NCI-H345 (cell line): ENCODE results near the gene ARMC7.
A peak's percentile ranks its signal among the peaks of the same experiment; 100 is the strongest.
"Not testable (repeated sequence)": the region's sequence is repeated elsewhere in the genome, so short reads cannot be mapped to it uniquely, and the experiment has no call there.

Source experiments
- DNase-seq: peaks from one replicate; lab custom pipeline; 2025; lab: John Stamatoyannopoulos, UW

Gene ARMC7

DNA sequence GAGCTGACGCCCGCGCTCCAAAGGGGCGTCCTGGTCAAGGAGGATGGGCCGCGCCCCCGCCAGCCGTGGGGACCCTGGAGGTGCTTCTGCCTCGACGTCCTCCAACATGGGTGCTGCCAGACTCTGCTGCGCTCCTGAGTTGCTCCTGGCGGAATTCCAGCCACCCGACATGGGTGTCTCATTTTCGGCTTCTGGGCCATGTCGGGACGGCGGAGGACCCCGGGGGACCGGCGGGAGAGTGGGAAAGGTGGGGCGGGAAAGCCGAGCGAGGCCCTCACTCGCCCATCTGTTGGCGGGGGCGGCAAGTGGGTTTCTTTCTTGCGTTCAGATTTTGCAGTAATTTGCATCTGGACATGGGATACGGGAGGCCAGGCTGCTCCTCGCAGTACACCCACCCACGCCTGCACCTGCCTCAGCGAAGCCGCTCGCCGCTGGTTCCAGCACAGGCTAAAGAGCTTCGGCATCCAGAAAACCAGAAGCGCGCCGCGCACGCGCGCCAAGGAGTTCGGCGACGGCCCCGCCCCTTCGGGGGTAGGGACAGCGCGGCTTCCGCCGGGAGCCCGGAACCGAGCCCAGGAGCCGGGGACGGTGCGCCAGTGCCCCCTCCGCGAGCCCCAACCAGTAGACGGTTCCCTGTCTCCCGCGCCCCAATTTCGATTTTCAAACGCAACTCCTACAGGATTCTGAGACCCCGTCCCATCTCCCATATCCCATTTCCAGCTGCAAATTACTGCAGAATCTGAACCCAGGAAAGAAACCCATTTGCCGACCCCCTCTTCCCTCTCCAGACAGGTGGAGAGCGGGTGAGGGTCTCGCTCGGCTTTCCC lies at the start of gene ARMC7:
TSS of gene ARMC7 (plus strand) at position 563 of the 827 bp plus-strand sequence. CDS start 320 bp downstream, outside the sequence.
- peak; percentile 92 for DNase-seq

DNA sequence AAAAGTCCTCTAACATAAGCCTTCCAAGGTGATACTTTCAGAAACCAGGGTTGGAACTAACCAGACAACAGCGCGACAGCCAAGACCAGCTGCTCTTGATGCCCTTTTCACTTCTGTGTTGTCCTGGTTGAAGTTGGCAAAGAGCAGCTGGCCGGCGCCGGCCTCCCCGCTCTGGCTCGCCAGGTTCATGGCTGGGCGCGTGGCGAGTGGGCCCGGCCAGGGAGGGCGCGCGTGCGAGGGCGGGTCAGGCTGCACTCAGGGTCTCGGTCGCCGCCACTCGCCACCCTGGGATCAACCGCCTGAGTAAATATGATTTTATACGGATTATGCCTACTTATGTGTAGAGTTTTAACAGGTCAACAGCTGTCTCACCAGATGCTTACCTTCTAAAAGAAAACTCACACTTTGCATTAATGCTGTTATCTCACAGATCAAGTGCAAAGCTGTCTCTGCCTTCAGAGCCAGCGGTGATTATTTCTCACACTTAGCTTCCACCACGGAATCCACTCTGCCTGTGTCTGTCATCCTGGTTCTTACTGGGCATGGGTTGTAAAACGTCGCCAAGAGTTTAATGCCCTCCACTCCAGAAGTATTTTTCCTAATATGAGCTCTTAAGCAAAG lies 49.2 kb upstream of the ARMC7 start:
- no peak for DNase-seq

DNA sequence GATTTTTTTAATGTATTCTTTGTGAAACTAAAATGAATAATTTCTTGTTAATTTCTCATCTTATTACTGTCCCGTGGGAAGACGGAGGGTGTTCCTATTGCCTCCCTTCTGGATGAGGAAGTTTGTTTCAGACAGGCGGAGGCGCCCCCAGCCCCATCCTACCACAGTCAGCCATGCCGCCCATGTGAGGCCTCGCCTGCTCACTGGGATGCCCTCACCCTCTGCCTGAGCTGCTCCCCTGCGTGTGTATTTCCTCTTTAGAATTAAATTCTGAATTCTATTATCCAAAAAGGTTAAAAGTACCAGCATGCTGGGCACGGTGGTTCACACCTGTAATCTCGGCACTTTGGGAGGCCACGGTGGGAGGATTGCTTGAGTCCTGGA lies 48.7 kb upstream of the ARMC7 start:
- no peak for DNase-seq

DNA sequence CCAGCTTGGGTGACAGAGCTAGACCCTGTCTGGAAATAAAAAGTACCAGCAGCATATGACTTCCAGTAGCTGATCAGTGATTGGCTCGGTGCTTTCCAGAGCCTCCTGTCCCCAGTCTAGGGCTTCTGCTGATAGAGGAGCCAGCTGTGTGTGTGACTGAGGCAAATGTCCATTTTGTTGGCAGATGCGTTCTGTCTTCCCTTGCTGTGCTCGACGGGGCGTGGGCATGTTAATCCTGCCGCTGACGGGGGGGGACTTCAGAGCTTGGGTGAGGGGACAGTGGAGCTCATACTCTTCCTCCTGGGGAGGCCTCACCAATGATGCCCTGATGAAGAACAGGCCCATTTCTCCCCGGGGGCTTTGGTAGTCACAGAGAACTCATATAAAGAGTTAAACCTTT lies 48.2 kb upstream of the ARMC7 start:
- DNase-seq = no peak

- DNase-seq = no peak
These were observed 46.6 kb upstream of the ARMC7 start for GRCh38 chr17:75063201-75063600.

GRCh38 chr17:75063626-75064025 lies 46.1 kb upstream of the ARMC7 start:
- DNase-seq = no peak

GRCh38 chr17:75064040-75064439 lies 45.7 kb upstream of the ARMC7 start:
- no peak for DNase-seq

GRCh38 chr17:75064460-75064859 lies 45.3 kb upstream of the ARMC7 start:
- DNase-seq = no peak

GRCh38 chr17:75064867-75065561 lies 44.8 kb upstream of the ARMC7 start:
- no peak for DNase-seq

- DNase-seq = no peak
These were observed 44.1 kb upstream of the ARMC7 start for GRCh38 chr17:75065562-75066151.

- no peak for DNase-seq
These were observed 41.9 kb upstream of the ARMC7 start for GRCh38 chr17:75067856-75068255.

GRCh38 chr17:75068750-75069149 lies 41.0 kb upstream of the ARMC7 start:
- no peak for DNase-seq

DNA sequence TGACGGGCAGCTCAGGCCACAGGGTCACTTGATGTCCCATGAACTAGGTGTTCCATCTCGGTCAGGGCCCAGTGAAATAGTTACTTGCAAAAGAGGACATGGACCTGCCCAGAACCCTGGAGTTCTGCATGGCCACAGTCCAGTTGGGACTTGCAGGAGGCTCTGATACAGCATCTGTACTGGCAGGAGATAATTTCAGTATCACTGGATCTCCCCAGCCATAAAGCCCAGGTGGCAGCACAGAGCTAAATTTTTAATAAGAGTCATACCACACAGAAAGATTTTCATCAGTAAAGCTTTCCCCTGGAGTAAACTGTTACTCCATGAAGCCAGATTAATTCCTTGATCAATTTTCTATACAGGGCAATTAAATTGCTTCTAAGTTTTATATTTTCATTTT lies 40.0 kb upstream of the ARMC7 start:
- no peak for DNase-seq

DNA sequence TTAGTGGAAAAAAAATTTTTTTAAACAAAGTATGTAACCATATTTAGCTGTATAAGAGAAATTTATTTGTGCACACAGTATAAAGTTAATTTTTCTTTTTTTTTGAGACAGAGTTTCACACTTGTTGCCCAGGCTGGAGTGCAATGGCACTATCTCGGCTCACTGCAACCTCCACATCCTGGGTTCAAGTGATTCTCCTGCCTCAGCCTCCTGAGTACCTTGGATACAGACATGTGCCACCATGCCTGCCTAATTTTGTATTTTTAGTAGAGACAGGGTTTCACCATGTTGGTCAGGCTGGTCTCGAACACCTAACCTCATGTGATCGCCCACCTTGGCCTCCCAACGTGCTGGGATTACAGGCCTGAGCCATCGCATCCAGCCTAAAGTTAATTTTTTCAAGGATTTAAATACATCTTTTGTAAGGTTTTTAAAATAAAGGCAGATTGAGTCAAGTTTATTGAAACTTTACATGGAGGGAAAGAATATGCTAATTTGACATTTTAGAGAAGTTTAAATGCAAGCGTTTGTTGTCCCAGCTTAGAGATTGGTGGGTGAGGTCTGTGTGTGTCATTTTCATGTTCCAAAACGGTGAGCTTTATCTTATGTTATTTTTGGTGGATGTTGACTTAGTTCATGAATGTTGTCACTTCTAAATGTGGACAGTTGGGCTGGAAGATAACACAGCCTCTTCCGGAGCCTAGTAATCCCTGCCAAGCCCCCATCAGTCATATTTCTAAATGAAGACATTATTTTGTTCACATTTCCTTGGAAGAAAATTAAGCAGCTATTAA lies 38.1 kb upstream of the ARMC7 start:
- DNase-seq = not testable (repeated sequence)

GRCh38 chr17:75072909-75073308 lies 36.9 kb upstream of the ARMC7 start:
- not testable (repeated sequence) for DNase-seq

DNA sequence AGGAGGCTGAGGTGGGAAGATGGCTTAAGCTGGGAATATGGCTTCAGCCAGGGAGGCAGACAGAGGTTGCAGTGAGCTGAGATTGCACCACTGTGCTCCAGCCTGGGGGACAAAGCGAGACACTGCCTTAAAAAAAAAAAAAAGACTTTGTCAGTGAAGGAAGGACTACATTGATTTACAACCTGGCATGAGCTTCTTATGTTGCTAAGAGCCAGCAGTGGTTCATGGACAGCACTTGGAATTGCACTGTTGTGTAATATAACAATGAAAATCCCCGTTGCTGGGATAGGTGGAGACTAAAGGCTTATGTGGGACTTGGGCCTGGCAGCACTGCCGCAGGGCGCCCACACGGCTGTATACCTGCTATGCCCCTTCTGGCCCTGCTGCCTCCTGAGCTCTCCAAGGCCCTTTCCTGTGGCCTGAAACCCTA lies 36.1 kb upstream of the ARMC7 start:
- no peak for DNase-seq

- DNase-seq = no peak
These were observed 35.2 kb upstream of the ARMC7 start for GRCh38 chr17:75074532-75074931.

- DNase-seq = no peak
These were observed 34.0 kb upstream of the ARMC7 start for GRCh38 chr17:75075597-75076336.

DNA sequence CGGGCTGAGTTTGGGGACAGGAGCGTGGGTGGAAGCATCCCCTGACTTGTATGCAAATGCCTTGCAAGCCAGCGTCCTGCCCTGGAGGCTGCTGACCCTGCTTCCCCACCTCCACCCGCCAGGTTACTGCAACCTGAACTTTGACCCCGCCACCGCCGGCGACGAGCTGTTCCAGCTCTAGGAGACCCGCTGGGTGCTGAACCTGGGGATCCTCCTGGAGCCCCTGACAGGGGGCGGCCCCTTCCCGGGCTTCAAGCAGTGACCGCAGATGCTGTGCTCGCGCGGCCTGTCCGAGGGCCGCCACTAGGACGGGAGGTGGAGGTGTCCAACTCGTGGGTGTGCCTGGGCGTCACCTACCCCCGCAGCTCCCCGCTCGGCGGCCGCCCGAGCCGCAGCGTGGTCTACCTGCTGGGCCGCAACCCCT lies 32.7 kb upstream of the ARMC7 start:
- DNase-seq = no peak

- DNase-seq = no peak
These were observed 32.1 kb upstream of the ARMC7 start for GRCh38 chr17:75077496-75078283.
